Type B pancreatic cell (in vitro differentiated cells): Measurements from ENCODE around the gene CRKL. TPM values are rescaled to one million over a fixed set of nuclear protein-coding genes. Genes with fewer than 3 reads are reported as not detected.

Experiments used
- DNase-seq: peaks from one replicate; pipeline ENCODE4 v3.0.0; 2021; ENCODE audit warnings: mixed read lengths; ENCODE audit not compliant: unreplicated experiment; ENCODE audit errors: extremely low spot score
- H3K27ac Mint-ChIP-seq: 2 replicates; pipeline ENCODE4 v1.8.0; 2021; ENCODE audit warnings: mild to moderate bottlenecking, mixed read lengths
- H3K27me3 Mint-ChIP-seq: 2 replicates; pipeline ENCODE4 v1.8.0; 2021; ENCODE audit warnings: mixed read lengths
- H3K36me3 Mint-ChIP-seq: 2 replicates; pipeline ENCODE4 v1.8.0; 2021; ENCODE audit warnings: mixed read lengths
- H3K4me1 Mint-ChIP-seq: one replicate; pipeline ENCODE4 v1.8.0; 2021; ENCODE audit warnings: mixed read lengths; ENCODE audit not compliant: unreplicated experiment
- H3K4me3 Mint-ChIP-seq: 2 replicates; pipeline ENCODE4 v1.8.0; 2021; ENCODE audit warnings: mild to moderate bottlenecking, mixed read lengths
- H3K9me3 Mint-ChIP-seq: 2 replicates; pipeline ENCODE4 v1.8.0; 2021; ENCODE audit warnings: mixed read lengths
- CTCF ChIP-seq: fragments of 200-600 bp; sonication (generic); conservative IDR thresholded peaks from 2 replicates; pipeline ENCODE4 v1.5.0; 2021; ENCODE audit warnings: antibody characterized with exemption, mild to moderate bottlenecking
- total RNA-seq: library from RNA; stranded (reverse); gene quantifications from 2 replicates; pipeline ENCODE4 v1.2.1, GENCODE V29; 2021; ENCODE audit warnings: low replicate concordance

CRKL gene
- total RNA-seq, 1 donor from 2014 or later, result 78.1 TPM

- TF ChIP-seq CTCF, result no peak
- no peak for DNase-seq
- Mint-ChIP-seq H3K36me3 (peaks cover 10% of the 10 kb centered on the region), H3K4me1 (peaks cover 9% of the 10 kb centered on the region), H3K9me3 (no peaks in the 10 kb centered on the region), H3K27me3 (no peaks in the 10 kb centered on the region), H3K4me3 (no peak overlapping the region), H3K27ac (no peak overlapping the region)
Measured at GRCh38 chr22:20985720-20986119, 68.5 kb downstream of the CRKL start.

- Mint-ChIP-seq H3K4me1 (peaks cover 7% of the 10 kb centered on the region), H3K9me3 (no peaks in the 10 kb centered on the region), H3K4me3 (no peak overlapping the region), H3K36me3 (peaks cover 10% of the 10 kb centered on the region), H3K27ac (no peak overlapping the region), H3K27me3 (no peaks in the 10 kb centered on the region)
- no peak for TF ChIP-seq CTCF
- DNase-seq, result no peak
Measured at GRCh38 chr22:20986365-20986764, 69.2 kb downstream of the CRKL start.

GRCh38 chr22:20987375-20987774 lies 70.2 kb downstream of the CRKL start:
- peaks cover 5% of the 10 kb centered on the region for H3K4me1 Mint-ChIP-seq
- H3K9me3 Mint-ChIP-seq, result no peaks in the 10 kb centered on the region
- peaks cover 10% of the 10 kb centered on the region for H3K36me3 Mint-ChIP-seq
- no peak for TF ChIP-seq CTCF
- H3K27ac Mint-ChIP-seq, result no peak overlapping the region
- no peak overlapping the region for H3K4me3 Mint-ChIP-seq
- no peaks in the 10 kb centered on the region for H3K27me3 Mint-ChIP-seq
- no peak for DNase-seq

- peaks cover 10% of the 10 kb centered on the region for H3K36me3 Mint-ChIP-seq
- H3K4me3 Mint-ChIP-seq, result no peak overlapping the region
- TF ChIP-seq CTCF, result no peak
- no peaks in the 10 kb centered on the region for H3K9me3 Mint-ChIP-seq
- H3K4me1 Mint-ChIP-seq, result peaks cover 4% of the 10 kb centered on the region
- H3K27ac Mint-ChIP-seq, result no peak overlapping the region
- no peaks in the 10 kb centered on the region for H3K27me3 Mint-ChIP-seq
- DNase-seq, result no peak
Measured at GRCh38 chr22:20988573-20989322, 71.5 kb downstream of the CRKL start.

DNA sequence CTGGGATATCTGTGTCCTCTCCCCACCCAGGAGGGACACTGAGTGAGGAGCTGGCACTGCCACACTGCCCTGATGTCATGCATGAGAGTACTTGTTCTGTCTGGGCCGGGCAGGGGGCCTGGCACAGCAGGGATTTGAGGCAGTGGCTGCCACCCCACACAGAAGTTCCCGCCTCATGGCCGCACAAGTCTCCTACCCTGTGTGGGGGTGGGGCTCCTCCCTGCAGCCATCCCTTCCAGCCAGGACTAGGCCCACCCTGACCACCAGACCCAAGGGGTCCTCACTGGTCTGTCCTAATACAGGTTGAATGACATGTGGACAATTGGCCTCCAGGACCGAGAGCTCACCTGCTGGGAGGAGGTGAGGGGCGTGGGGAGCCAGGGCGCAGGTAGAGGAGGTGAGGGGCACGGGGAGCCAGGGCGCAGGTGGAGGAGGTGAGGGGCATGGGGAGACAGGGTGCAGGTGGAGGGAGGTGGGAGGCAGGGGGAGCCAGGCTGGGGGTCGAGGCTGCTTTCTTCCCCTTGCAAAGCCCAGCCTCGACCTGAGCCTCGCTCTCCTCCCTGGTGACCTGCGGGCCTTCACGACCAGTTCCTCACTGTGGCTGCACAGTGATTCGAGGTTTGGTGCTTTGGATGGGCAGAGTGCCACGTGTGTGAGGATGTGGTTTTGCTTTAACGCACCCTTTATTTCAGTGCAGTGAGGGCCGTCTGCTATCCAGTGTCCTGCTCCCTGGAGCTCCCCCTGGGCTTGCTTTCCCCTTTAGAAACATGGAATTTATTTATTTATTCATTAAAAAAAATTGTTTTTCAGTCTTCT lies 72.3 kb downstream of the CRKL start:
- Mint-ChIP-seq H3K27ac (no peak overlapping the region), H3K4me3 (no peak overlapping the region), H3K9me3 (no peaks in the 10 kb centered on the region), H3K36me3 (peaks cover 6% of the 10 kb centered on the region), H3K4me1 (no peaks in the 10 kb centered on the region), H3K27me3 (no peaks in the 10 kb centered on the region)
- no peak for DNase-seq
- no peak for TF ChIP-seq CTCF
